ENCODE data around the gene NF1.

The NF1 gene

DNA sequence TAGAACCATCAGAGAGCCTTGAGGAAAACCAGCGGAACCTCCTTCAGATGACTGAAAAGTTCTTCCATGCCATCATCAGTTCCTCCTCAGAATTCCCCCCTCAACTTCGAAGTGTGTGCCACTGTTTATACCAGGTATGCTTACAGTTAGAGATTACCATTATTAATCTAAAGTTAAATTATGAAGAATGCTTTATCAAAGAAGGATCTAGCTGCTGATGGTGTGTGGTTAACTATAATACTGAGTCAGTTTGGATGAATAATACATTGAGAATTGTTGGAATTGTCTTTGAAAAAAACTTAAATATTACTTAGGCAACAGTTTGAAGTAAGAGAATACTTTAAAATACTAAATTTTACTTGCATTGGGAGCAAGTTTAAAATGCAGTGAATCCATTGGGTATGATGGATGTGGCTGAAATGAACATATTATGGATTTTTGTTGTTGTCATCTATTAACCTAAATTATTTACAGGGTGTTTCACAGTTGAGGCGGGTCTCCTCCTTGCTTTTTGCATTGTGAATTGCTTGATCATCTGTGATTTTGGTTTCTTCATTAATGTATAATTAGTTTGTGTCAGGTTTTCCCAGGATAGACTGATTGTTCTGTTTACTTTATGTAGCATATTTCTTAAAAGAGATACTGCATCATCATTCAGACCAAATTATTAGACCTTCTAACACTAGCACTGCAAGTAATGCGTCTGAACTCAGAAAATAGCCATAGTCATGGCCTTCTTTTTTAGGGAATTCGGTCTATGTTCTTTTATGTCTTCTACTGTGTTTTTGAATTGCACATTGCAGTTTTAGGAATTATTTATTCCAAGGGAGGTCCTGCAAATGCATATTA lies 154.4 kb downstream of the NF1 start:
- Histone ChIP-seq H3K9ac (ENCODE audit: low read length) (peak overlapping the region; percentile 65), H3K9me3 (ENCODE audit: control insufficient read depth, low read length) (no peaks in the 10 kb centered on the region), H3K36me3 (ENCODE audit: control insufficient read depth in 1 of 2, insufficient read depth in 2 of 2, low read depth in 1 of 2, low read length in 2 of 2) (peaks cover 8 to 32% of the 10 kb centered on the region in 2 experiments), H2BK5ac (ENCODE audit: low read depth, low read length, poor library complexity, severe bottlenecking) (no peak overlapping the region), H3K4me3 (ENCODE audit: insufficient read depth in 1 of 2, low read depth in 1 of 2, low read length in 2 of 2) (no peak overlapping the region), H3K18ac (ENCODE audit: low read depth in 1 of 2, low read length in 2 of 2) (no peak overlapping the region), H3K4ac (ENCODE audit: low read depth in 1 of 2, low read length in 2 of 2) (no peak overlapping the region), H3K79me1 (replicated peaks; ENCODE audit: low read length, poor library complexity, severe bottlenecking) (peaks cover 9% of the 10 kb centered on the region), H4K91ac (ENCODE audit: low read length) (no peak overlapping the region), H3K27me3 (ENCODE audit: control insufficient read depth in 1 of 2, insufficient read depth in 1 of 2, low read length in 2 of 2) (no peaks in the 10 kb centered on the region), H3K14ac (ENCODE audit: low read length in 2 of 2) (no peak overlapping the region), H2AK5ac (ENCODE audit: low read length, severe bottlenecking) (no peak overlapping the region), H2BK12ac (ENCODE audit: low read length in 2 of 2) (no peak overlapping the region), H2BK120ac (ENCODE audit: low read depth, low read length) (no peak overlapping the region), H4K8ac (ENCODE audit: low read length) (no peak overlapping the region), H2AFZ (ENCODE audit: low read depth, low read length) (no peak overlapping the region), H3K4me1 (ENCODE audit: control insufficient read depth, insufficient read depth, low read depth, low read length) (no peaks in the 10 kb centered on the region), H2BK15ac (ENCODE audit: low read depth, poor library complexity, severe bottlenecking) (no peak overlapping the region), H3K27ac (ENCODE audit: low read length, poor library complexity, severe bottlenecking) (peak overlapping the region; percentile 79), H3K23ac (ENCODE audit: low read length in 2 of 2) (no peak overlapping the region), H3K4me2 (ENCODE audit: low read length, poor library complexity, severe bottlenecking) (no peak overlapping the region)
- DNase-seq = peak; percentile 42
- WGBS = 95% methylated on average over 2 of the region's 5 CpGs

DNA sequence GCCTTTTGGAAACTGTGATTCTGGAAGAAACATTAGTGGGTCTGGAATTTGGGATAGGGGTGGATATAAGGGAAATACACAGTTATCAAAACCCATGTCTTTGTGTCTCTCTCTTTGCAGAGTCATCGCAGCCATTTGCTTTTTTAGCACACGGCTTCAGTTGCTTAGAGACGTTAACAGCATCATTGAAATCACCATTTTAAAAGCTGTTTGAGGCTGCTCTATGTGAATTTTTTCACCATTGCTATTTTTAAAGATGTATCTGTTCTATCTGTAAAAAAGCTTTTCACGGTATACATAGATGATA lies 155.0 kb downstream of the NF1 start:
- no peaks in the 10 kb centered on the region for H3K9me3 ChIP-seq (ENCODE audit: control insufficient read depth, low read length)
- DNase-seq = no peak
- H3K79me1 ChIP-seq (replicated peaks; ENCODE audit: low read length, poor library complexity, severe bottlenecking) = peaks cover 8% of the 10 kb centered on the region
- H3K27me3 ChIP-seq (ENCODE audit: control insufficient read depth in 1 of 2, insufficient read depth in 1 of 2, low read length in 2 of 2) = no peaks in the 10 kb centered on the region
- H2BK12ac ChIP-seq (ENCODE audit: low read length in 2 of 2) = no peak overlapping the region
- H3K27ac ChIP-seq (ENCODE audit: low read length, poor library complexity, severe bottlenecking) = no peak overlapping the region
- H3K18ac ChIP-seq (ENCODE audit: low read depth in 1 of 2, low read length in 2 of 2) = no peak overlapping the region
- no peak overlapping the region for H3K4me2 ChIP-seq (ENCODE audit: low read length, poor library complexity, severe bottlenecking)
- H4K91ac ChIP-seq (ENCODE audit: low read length) = no peak overlapping the region
- H2BK15ac ChIP-seq (ENCODE audit: low read depth, poor library complexity, severe bottlenecking) = no peak overlapping the region
- H3K9ac ChIP-seq (ENCODE audit: low read length) = peak overlapping the region; percentile 65
- no peak overlapping the region for H2BK5ac ChIP-seq (ENCODE audit: low read depth, low read length, poor library complexity, severe bottlenecking)
- H3K4me3 ChIP-seq (ENCODE audit: insufficient read depth in 1 of 2, low read depth in 1 of 2, low read length in 2 of 2) = no peak overlapping the region
- H2AK5ac ChIP-seq (ENCODE audit: low read length, severe bottlenecking) = no peak overlapping the region
- WGBS = 96% methylated on average over 3 of the region's 4 CpGs
- H3K4me1 ChIP-seq (ENCODE audit: control insufficient read depth, insufficient read depth, low read depth, low read length) = no peaks in the 10 kb centered on the region
- H3K14ac ChIP-seq (ENCODE audit: low read length in 2 of 2) = no peak overlapping the region
- peaks cover 5 to 33% of the 10 kb centered on the region in 2 experiments for H3K36me3 ChIP-seq (ENCODE audit: control insufficient read depth in 1 of 2, insufficient read depth in 2 of 2, low read depth in 1 of 2, low read length in 2 of 2)
- H4K8ac ChIP-seq (ENCODE audit: low read length) = no peak overlapping the region
- H2AFZ ChIP-seq (ENCODE audit: low read depth, low read length) = no peak overlapping the region
- no peak overlapping the region for H3K4ac ChIP-seq (ENCODE audit: low read depth in 1 of 2, low read length in 2 of 2)
- H2BK120ac ChIP-seq (ENCODE audit: low read depth, low read length) = no peak overlapping the region
- no peak overlapping the region for H3K23ac ChIP-seq (ENCODE audit: low read length in 2 of 2)

DNA sequence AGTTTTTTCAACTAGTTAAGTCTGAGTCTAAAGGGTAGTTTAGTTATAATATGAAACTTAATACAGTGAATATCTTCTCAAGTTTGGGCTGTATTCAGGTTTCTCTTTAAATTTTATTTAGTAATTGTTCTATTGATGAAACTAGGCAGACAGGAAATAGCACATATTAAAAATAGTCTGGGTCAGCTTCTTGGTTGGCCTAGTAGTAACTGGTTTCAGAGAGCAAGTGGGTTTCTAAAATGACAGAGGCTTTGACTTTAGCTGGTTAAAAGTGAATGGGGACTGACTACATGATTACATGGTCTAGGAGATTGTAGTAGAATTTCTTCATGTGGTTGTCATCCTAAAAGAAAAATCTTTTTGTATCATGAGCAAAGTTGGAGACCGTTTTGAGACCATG lies 155.5 kb downstream of the NF1 start:
- WGBS = no CpG with 5 or more reads among the region's 1 CpG
- H2AK5ac ChIP-seq (ENCODE audit: low read length, severe bottlenecking) = no peak overlapping the region
- no peak overlapping the region for H3K23ac ChIP-seq (ENCODE audit: low read length in 2 of 2)
- no peaks in the 10 kb centered on the region for H3K9me3 ChIP-seq (ENCODE audit: control insufficient read depth, low read length)
- no peak overlapping the region for H4K91ac ChIP-seq (ENCODE audit: low read length)
- no peak for DNase-seq
- H3K4me1 ChIP-seq (ENCODE audit: control insufficient read depth, insufficient read depth, low read depth, low read length) = no peaks in the 10 kb centered on the region
- no peak overlapping the region for H2BK120ac ChIP-seq (ENCODE audit: low read depth, low read length)
- no peak overlapping the region for H3K18ac ChIP-seq (ENCODE audit: low read depth in 1 of 2, low read length in 2 of 2)
- H3K4ac ChIP-seq (ENCODE audit: low read depth in 1 of 2, low read length in 2 of 2) = no peak overlapping the region
- H3K9ac ChIP-seq (ENCODE audit: low read length) = peak overlapping the region; percentile 14
- H3K27me3 ChIP-seq (ENCODE audit: control insufficient read depth in 1 of 2, insufficient read depth in 1 of 2, low read length in 2 of 2) = no peaks in the 10 kb centered on the region
- no peak overlapping the region for H2BK12ac ChIP-seq (ENCODE audit: low read length in 2 of 2)
- H3K4me2 ChIP-seq (ENCODE audit: low read length, poor library complexity, severe bottlenecking) = no peak overlapping the region
- no peak overlapping the region for H4K8ac ChIP-seq (ENCODE audit: low read length)
- H2BK5ac ChIP-seq (ENCODE audit: low read depth, low read length, poor library complexity, severe bottlenecking) = no peak overlapping the region
- H3K79me1 ChIP-seq (replicated peaks; ENCODE audit: low read length, poor library complexity, severe bottlenecking) = peaks cover 6% of the 10 kb centered on the region
- no peak overlapping the region for H2AFZ ChIP-seq (ENCODE audit: low read depth, low read length)
- no peak overlapping the region for H2BK15ac ChIP-seq (ENCODE audit: low read depth, poor library complexity, severe bottlenecking)
- H3K14ac ChIP-seq (ENCODE audit: low read length in 2 of 2) = no peak overlapping the region
- peaks cover 5 to 33% of the 10 kb centered on the region in 2 experiments for H3K36me3 ChIP-seq (ENCODE audit: control insufficient read depth in 1 of 2, insufficient read depth in 2 of 2, low read depth in 1 of 2, low read length in 2 of 2)
- no peak overlapping the region for H3K4me3 ChIP-seq (ENCODE audit: insufficient read depth in 1 of 2, low read depth in 1 of 2, low read length in 2 of 2)
- H3K27ac ChIP-seq (ENCODE audit: low read length, poor library complexity, severe bottlenecking) = no peak overlapping the region

DNA sequence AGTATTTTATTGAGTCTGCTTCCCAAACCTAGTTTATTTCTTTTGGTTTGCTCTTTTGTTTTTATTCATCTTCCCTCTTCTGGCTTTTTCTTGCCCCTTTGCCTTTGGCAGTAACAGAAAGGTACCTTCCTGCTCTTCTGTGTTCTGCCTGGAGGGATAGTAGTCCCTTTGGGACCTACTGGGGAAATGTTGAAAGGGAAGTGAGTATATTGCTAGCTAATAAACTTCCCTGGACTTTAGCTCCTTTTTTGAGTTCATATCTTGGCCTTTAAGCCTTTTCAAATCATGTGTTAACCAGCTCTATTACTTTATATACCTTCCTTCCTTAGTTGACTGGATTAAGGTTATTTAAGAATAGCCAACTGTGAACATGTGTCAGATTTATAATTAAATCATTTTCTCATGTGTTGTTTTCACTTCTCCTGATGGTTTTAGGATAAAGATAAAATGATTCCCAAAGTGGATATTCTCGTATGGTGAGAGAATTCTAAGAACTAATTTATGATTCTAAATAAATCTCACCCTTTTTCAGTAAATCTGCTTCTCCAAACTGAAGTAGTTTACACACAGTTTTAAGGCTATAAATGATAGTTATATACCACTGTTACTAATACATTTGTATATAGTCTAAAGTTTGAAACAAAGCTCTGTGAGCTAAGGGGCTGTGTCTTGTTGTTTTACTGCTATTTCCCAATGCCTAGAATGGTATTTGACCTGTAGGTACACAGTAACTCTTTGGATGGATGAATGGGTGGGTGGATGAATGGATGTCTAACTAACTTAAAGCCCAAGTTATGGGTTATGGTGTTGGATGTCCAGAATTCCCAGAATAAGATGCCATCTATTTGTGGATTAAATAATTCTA lies 156.6 kb downstream of the NF1 start:
- no peak overlapping the region for H3K23ac ChIP-seq (ENCODE audit: low read length in 2 of 2)
- no peak overlapping the region for H4K8ac ChIP-seq (ENCODE audit: low read length)
- no peaks in the 10 kb centered on the region for H3K9me3 ChIP-seq (ENCODE audit: control insufficient read depth, low read length)
- DNase-seq = no peak
- H3K4me3 ChIP-seq (ENCODE audit: insufficient read depth in 1 of 2, low read depth in 1 of 2, low read length in 2 of 2) = no peak overlapping the region
- H2BK120ac ChIP-seq (ENCODE audit: low read depth, low read length) = no peak overlapping the region
- H3K4me1 ChIP-seq (ENCODE audit: control insufficient read depth, insufficient read depth, low read depth, low read length) = no peaks in the 10 kb centered on the region
- H3K79me1 ChIP-seq (replicated peaks; ENCODE audit: low read length, poor library complexity, severe bottlenecking) = no peaks in the 10 kb centered on the region
- H2AFZ ChIP-seq (ENCODE audit: low read depth, low read length) = no peak overlapping the region
- peak overlapping the region; percentile 14 for H3K9ac ChIP-seq (ENCODE audit: low read length)
- H4K91ac ChIP-seq (ENCODE audit: low read length) = no peak overlapping the region
- no peak overlapping the region for H3K18ac ChIP-seq (ENCODE audit: low read depth in 1 of 2, low read length in 2 of 2)
- H3K14ac ChIP-seq (ENCODE audit: low read length in 2 of 2) = no peak overlapping the region
- H3K27me3 ChIP-seq (ENCODE audit: control insufficient read depth in 1 of 2, insufficient read depth in 1 of 2, low read length in 2 of 2) = no peaks in the 10 kb centered on the region
- no peak overlapping the region for H2BK5ac ChIP-seq (ENCODE audit: low read depth, low read length, poor library complexity, severe bottlenecking)
- no peak overlapping the region for H2BK15ac ChIP-seq (ENCODE audit: low read depth, poor library complexity, severe bottlenecking)
- H3K36me3 ChIP-seq (ENCODE audit: control insufficient read depth in 1 of 2, insufficient read depth in 2 of 2, low read depth in 1 of 2, low read length in 2 of 2) = peaks cover 0 to 24% of the 10 kb centered on the region in 2 experiments
- no peak overlapping the region for H3K27ac ChIP-seq (ENCODE audit: low read length, poor library complexity, severe bottlenecking)
- H3K4ac ChIP-seq (ENCODE audit: low read depth in 1 of 2, low read length in 2 of 2) = no peak overlapping the region
- H3K4me2 ChIP-seq (ENCODE audit: low read length, poor library complexity, severe bottlenecking) = no peak overlapping the region
- no peak overlapping the region for H2AK5ac ChIP-seq (ENCODE audit: low read length, severe bottlenecking)
- WGBS = no CpG with 5 or more reads among the region's 1 CpG
- no peak overlapping the region for H2BK12ac ChIP-seq (ENCODE audit: low read length in 2 of 2)
